Left lung (tissue), 10 donors: ENCODE results near the gene FGF12. TPM values are rescaled to one million over a fixed set of nuclear protein-coding genes. Genes with fewer than 3 reads are reported as not detected.

ENCODE experiments used
- ATAC-seq: fragments of 200-7000 bp; cut with Tn5 transposase; one replicate; pipeline ENCODE4 v1.9.1; 2020; ENCODE audit warnings: moderate library complexity
- DNase-seq, 4 donors: peaks; one replicate each; pipeline ENCODE4 v3.0.0-alpha.2; 2013 to 2020
- H3K27ac ChIP-seq, 2 donors: fragments of 200-600 bp; sonication (generic) in 1 of 2; one replicate each; pipeline versions ENCODE4 v1.5.0 to v1.8.0; 2020 to 2021
- H3K27me3 ChIP-seq, 2 donors: fragments of 200-600 bp; sonication (generic) in 1 of 2; one replicate each; pipeline versions ENCODE4 v1.5.0 to v1.8.0; 2020 to 2021
- H3K36me3 ChIP-seq, 2 donors: fragments of 200-600 bp; sonication (generic) in 1 of 2; one replicate each; pipeline versions ENCODE4 v1.5.0 to v1.8.0; 2020 to 2021
- H3K4me1 ChIP-seq, 2 donors: fragments of 200-600 bp; one replicate each; pipeline ENCODE4 v1.8.0; 2021
- H3K4me3 ChIP-seq, 2 donors: fragments of 200-600 bp; sonication (generic) in 1 of 2; one replicate each; pipeline versions ENCODE4 v1.5.0 to v1.8.0; 2020 to 2021; ENCODE audit warnings: mild to moderate bottlenecking in 1 of 2
- H3K9me3 ChIP-seq, 2 donors: fragments of 200-600 bp; sonication (generic) in 1 of 2; one replicate each; pipeline versions ENCODE4 v1.5.0 to v1.8.0; 2020 to 2021
- CTCF ChIP-seq, 2 donors: fragments of 200-600 bp; sonication (generic) in 1 of 2; IDR thresholded peaks; one replicate each; pipeline versions ENCODE4 v1.5.0 to v1.8.0; 2021; ENCODE audit warnings: antibody characterized with exemption in 2 of 2
- intact Hi-C, 2 donors: fragments of 100-400 bp; cut with DNase I; formaldehyde crosslinking; loops; one replicate each; pipeline versions ENCODE4 v1.11.2 to v1.14.2; 2022
- polyA plus RNA-seq, 6 donors: library from polyadenylated mRNA; unstranded; fragments of 120-200 nt; gene quantifications; one replicate each; pipeline ENCODE4 v1.2.1, GENCODE V29; 2013; ENCODE audit not compliant: insufficient read length in 6 of 6
- total RNA-seq, 2 donors: library from RNA; stranded (reverse); fragmentation: NEBNext Ultra II Directional; extraction: Animal tissue kit (Norgen Biotek cat#: 25700); gene quantifications; one replicate each; pipeline ENCODE4 v1.2.1, GENCODE V29; 2021
- donor health status: DM: no; HTN: yes; CAD: no.
- donor health status: DM: no; HTN: no; CAD: no.

The FGF12 gene
- total and polyA plus RNA-seq, 8 donors = 1.0 to 10.2 (median 4.7) TPM

- ATAC-seq = no peak
- H3K27ac ChIP-seq = no peak overlapping the region
- no peaks in the 10 kb centered on the region for H3K27me3 ChIP-seq
- no peaks in the 10 kb centered on the region for H3K36me3 ChIP-seq
- H3K4me1 ChIP-seq = no peaks in the 10 kb centered on the region
- no peaks in the 10 kb centered on the region for H3K9me3 ChIP-seq
- H3K4me3 ChIP-seq = no peak overlapping the region
- intact Hi-C loops = no loop called here
- no peak for TF ChIP-seq CTCF (IDR thresholded peaks at IDR 0.05)
- no peak for DNase-seq
These were observed 451.5 kb downstream of the FGF12 start for GRCh38 chr3:192275741-192276355.

GRCh38 chr3:192273697-192274010 is 453.7 kb downstream of the FGF12 start:
- H3K4me3 ChIP-seq = no peak overlapping the region
- H3K36me3 ChIP-seq = no peaks in the 10 kb centered on the region
- H3K9me3 ChIP-seq = no peaks in the 10 kb centered on the region
- ATAC-seq (no peak), DNase-seq (no peak)
- H3K4me1 ChIP-seq = no peaks in the 10 kb centered on the region
- H3K27ac ChIP-seq = no peak overlapping the region
- intact Hi-C loops = no loop called here
- no peaks in the 10 kb centered on the region for H3K27me3 ChIP-seq
- no peak for TF ChIP-seq CTCF (IDR thresholded peaks at IDR 0.05)

GRCh38 chr3:192273001-192273696 is 454.2 kb downstream of the FGF12 start:
- H3K9me3 ChIP-seq = no peaks in the 10 kb centered on the region
- H3K4me3 ChIP-seq = no peak overlapping the region
- no peak for TF ChIP-seq CTCF (IDR thresholded peaks at IDR 0.05)
- H3K27ac ChIP-seq = no peak overlapping the region
- DNase-seq (no peak), ATAC-seq (no peak)
- no peaks in the 10 kb centered on the region for H3K36me3 ChIP-seq
- no peaks in the 10 kb centered on the region for H3K4me1 ChIP-seq
- no peaks in the 10 kb centered on the region for H3K27me3 ChIP-seq
- intact Hi-C loops = no loop called here

GRCh38 chr3:192262001-192262400 is 465.3 kb downstream of the FGF12 start:
- DNase-seq (no peak), ATAC-seq (no peak)
- Histone ChIP-seq H3K4me1 (no peaks in the 10 kb centered on the region), H3K9me3 (no peaks in the 10 kb centered on the region), H3K27ac (no peak overlapping the region), H3K4me3 (no peak overlapping the region), H3K36me3 (no peaks in the 10 kb centered on the region), H3K27me3 (no peaks in the 10 kb centered on the region)
- no peak for TF ChIP-seq CTCF (IDR thresholded peaks at IDR 0.05)
- intact Hi-C loops = no loop called here

- intact Hi-C loops = no loop called here
- Histone ChIP-seq H3K9me3 (no peaks in the 10 kb centered on the region), H3K27me3 (no peaks in the 10 kb centered on the region), H3K4me3 (no peak overlapping the region), H3K27ac (no peak overlapping the region), H3K4me1 (no peaks in the 10 kb centered on the region), H3K36me3 (no peaks in the 10 kb centered on the region)
- TF ChIP-seq CTCF (IDR thresholded peaks at IDR 0.05) = no peak
- ATAC-seq (no peak), DNase-seq (no peak)
These were observed 466.2 kb downstream of the FGF12 start for GRCh38 chr3:192261135-192261534.
